Stimulated activated CD4-positive, alpha-beta T cell treated with anti-CD3 and anti-CD28 coated beads, TNF-alpha, amount 100 ng/mL, for 1 hour (primary cell): Measurements from ENCODE around the gene RNF217.
"Not testable (repeated sequence)": the region's sequence is repeated elsewhere in the genome, so short reads cannot be mapped to it uniquely, and the experiment has no call there.

Experiments
- DNase-seq, 3 donors: peaks; one replicate each; pipeline ENCODE4 v3.0.0-alpha.2; 2020; ENCODE audit warnings: low read depth in 3 of 3, low spot score in 1 of 3

The RNF217 gene

GRCh38 chr6:125050663-125051318, 88.6 kb downstream of the RNF217 start:
- DNase-seq: no peak

- DNase-seq: no peak
Observed at GRCh38 chr6:125053809-125054208, 91.6 kb downstream of the RNF217 start.

DNA sequence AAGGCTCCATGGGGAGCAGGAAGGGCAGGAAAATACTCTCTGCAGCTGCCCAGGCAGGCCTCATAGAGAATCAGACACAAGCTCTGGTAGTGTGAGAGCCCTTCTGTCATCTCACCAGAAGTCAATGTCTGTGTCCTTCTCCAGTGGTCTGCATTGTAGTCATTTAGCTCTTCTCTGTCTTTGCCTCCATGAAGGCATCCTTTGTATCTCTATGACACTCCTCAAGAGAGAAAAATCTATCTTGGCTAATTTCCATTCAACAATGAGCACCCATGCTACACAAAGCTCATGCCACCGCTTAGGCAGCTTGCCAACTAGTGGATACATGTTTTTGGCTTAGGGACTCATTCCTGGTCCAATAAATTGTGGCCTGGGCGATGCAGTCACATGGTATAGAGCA, 92.1 kb downstream of the RNF217 start:
- no peak for DNase-seq

DNA sequence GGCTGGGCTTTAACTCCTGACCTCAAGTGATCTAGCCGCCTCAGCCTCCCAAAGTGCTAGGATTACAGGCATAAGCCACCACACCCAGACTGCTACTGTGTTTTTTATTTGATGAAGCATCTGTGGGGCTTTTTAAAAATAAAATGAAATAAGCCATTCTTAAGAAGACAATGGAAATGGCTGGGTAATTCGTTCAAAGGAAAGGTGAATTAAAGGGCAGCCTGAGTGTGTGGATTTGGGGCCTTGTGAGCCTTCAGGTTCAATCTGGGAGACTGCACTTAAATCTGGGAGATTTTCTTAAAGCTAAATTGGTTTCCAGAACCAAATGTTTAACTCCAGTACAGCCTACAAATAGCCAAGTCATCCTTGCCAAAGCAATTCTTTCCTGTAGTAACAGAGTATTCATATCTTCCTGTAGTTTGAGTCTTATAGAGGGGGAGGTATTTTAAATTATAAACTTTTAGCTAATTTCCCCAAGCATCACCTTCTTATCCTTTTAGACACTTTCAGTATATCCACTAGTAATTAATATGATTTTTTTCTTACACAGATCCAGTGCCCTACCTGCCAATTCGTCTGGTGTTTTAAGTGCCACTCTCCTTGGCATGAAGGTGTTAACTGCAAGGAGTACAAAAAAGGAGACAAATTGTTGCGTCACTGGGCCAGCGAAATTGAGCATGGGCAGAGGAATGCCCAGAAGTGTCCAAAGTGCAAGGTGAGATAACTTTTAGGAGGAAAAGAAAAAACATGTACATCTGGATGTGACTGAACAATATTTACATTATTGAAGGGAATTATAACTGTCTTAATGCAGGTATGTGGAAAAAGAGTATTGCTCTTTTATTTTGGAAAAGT, 95.4 kb downstream of the RNF217 start:
- no peak for DNase-seq

DNA sequence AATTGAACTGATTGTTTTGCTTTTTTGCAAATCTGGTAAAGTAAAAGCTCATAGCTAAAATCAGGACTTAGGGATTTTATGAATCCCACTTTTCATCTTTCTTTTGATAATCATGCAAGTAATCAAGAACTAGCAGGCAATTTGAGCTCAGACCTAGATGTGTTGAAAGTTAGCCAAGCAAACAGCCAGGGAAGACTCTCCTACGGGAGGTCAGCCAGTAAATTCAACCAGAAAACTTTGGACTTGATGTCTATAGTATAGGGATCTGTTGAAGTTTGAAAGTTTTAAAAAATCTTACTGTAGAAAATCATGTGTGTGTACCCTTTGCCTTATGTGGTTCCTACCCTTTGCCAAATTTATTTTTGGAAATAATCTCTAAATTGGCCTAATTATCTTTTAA, 96.3 kb downstream of the RNF217 start:
- DNase-seq: no peak

GRCh38 chr6:125063307-125063706, 101.1 kb downstream of the RNF217 start:
- no peak for DNase-seq

GRCh38 chr6:125066140-125066539, 103.9 kb downstream of the RNF217 start:
- no peak for DNase-seq

- no peak for DNase-seq
Observed at GRCh38 chr6:125066964-125067363, 104.7 kb downstream of the RNF217 start.

- DNase-seq: no peak
Observed at GRCh38 chr6:125067552-125067951, 105.3 kb downstream of the RNF217 start.

- DNase-seq: no peak
Observed at GRCh38 chr6:125073071-125073470, 110.8 kb downstream of the RNF217 start.

- DNase-seq: no peak
Observed at GRCh38 chr6:125074120-125074519, 111.9 kb downstream of the RNF217 start.

GRCh38 chr6:125075073-125075472, 112.8 kb downstream of the RNF217 start:
- DNase-seq: not testable (repeated sequence)

GRCh38 chr6:125075741-125076481, 113.7 kb downstream of the RNF217 start:
- no peak for DNase-seq

DNA sequence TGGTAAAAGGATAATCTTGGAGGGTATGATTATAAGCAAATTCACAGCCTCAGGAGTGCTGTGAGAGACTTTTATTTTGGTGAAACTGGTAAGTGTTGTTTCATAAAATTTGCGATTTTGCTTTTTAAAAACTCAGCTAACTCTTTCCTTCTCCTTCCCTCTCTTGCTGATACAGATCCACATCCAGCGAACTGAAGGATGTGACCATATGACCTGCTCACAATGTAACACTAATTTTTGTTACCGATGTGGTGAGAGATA, 114.2 kb downstream of the RNF217 start:
- no peak for DNase-seq

DNA sequence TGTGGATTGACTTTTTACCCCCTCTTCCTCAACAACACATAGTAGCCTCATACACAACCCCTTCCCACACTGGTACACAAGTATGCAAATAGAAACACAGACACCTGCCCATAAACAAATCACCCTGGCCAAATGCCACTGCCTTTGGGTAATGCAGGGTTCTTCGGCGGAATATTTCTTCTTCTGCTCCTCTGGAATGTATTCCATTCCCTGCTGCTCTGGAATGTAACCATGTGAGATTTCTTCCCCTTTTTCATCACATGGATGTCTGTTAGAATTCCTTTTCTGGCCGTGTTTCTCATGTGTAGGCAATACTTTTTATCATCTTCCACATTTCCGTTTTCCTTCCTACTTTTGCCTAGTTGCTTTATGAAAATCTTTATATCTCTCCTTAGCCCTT, 115.2 kb downstream of the RNF217 start:
- DNase-seq: no peak

- DNase-seq: no peak
Observed at GRCh38 chr6:125078602-125079321, 116.5 kb downstream of the RNF217 start.

DNA sequence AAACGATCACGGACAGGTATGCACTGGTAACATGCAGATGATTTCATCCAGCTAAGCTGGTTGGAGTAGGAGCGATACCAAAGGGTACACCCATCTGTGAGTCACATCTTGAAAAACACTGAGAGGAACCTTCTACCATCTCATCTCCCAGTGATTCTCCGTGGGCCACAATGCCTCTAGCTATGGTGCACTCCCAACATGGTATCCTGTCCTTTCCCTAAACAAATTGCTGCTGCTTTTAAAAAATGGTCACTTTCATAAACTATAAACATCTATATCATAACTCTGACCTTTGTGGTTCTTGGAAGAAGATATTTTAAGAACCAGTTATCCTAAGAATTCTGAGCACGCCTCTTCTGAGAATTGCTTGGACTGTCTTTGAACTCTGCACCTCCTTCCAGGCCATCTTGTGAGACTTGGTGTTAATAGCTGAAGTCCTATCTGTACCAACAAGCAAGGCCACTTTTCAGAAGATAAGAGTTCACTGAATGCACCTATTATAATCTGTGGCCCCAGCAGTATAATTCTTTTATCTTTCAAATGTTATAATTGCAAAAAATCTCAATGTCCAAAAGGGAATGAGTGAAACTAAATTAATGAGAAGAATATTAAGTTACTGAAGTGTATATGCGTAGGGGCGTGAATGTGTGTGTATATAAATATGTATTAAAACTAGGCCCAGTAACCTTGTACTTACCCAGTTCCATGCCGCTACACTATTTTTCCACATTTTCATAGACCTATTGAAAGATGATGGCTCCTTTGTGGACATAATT, 120.9 kb downstream of the RNF217 start:
- no peak for DNase-seq

- DNase-seq: no peak
Observed at GRCh38 chr6:125083684-125083990, 121.4 kb downstream of the RNF217 start.

DNA sequence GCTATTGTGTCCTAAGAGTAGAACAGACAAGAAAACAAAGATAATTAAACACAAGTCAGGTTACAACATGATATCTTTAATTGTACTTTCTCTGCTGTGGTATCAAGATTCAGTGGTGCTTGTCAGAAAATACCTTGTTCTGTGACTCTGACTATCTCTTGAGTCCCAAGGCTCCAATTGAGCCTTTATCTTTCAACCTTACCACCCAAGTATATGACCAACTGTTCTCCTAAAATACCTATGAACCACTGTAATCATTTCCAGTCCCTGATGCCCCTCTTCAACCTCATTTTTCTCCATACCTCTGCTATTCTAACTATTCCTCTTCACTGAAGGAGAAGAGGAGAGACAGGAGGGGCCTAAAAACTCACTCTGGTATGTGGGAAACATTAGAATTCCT, 124.5 kb downstream of the RNF217 start:
- no peak for DNase-seq

DNA sequence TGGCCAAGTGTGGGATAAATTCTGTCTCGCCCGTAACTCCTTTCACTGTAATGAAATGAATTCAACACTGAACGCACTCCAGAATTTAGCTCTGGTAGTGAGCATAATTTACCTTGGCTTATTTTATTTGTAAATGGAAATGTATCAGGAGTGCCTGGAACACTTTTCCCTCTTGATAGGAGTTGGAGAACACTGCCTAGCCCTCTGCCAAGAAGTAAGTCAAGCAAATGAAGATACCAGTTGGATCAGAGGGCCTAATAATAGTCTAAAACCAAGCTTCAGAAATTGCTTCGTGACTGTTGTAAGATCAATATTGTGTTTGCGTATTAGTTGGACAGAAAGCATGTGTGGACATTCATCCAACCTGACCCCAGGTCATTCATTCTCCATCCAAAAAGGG, 126.7 kb downstream of the RNF217 start:
- DNase-seq: no peak

- DNase-seq: no peak
Observed at GRCh38 chr6:125094563-125094962, 132.3 kb downstream of the RNF217 start.
